WTC11 (cell line): Measurements from ENCODE around the gene PGS1. TPM values are rescaled to one million over a fixed set of nuclear protein-coding genes. Genes with fewer than 3 reads are reported as not detected.

Source experiments
- ATAC-seq: fragments of 200-7000 bp; cut with Tn5 transposase; 2 replicates; pipeline ENCODE4 v1.10.0; 2021; ENCODE audit warnings: mild to moderate bottlenecking, moderate library complexity
- CTCF ChIA-PET: fragments of 300-600 bp; sonication (Branson Sonifier 250); formaldehyde crosslinking; loops from one replicate; lab custom pipeline; 2021; ENCODE audit warnings: antibody characterized with exemption; lab: Charles Lee
- POLR2A ChIA-PET: fragments of 350-600 bp; sonication (Branson Sonifier 250); formaldehyde crosslinking; loops from one replicate; lab custom pipeline; 2021; ENCODE audit warnings: antibody characterized with exemption; lab: Charles Lee
- DNase-seq: peaks from one replicate; pipeline ENCODE4 v3.0.0; 2021; ENCODE audit warnings: low spot score
- H3K27ac Mint-ChIP-seq: 2 replicates; pipeline ENCODE4 v1.8.0; 2021; ENCODE audit warnings: mixed read lengths
- H3K27me3 Mint-ChIP-seq: 2 replicates; pipeline ENCODE4 v1.8.0; 2021; ENCODE audit warnings: low read depth, mild to moderate bottlenecking, moderate library complexity, mixed read lengths
- H3K36me3 Mint-ChIP-seq: 2 replicates; pipeline ENCODE4 v1.8.0; 2021; ENCODE audit warnings: mixed read lengths
- H3K4me1 Mint-ChIP-seq: 2 replicates; pipeline ENCODE4 v1.8.0; 2022; ENCODE audit warnings: mixed read lengths
- H3K4me3 Mint-ChIP-seq: 2 replicates; pipeline ENCODE4 v1.8.0; 2021; ENCODE audit warnings: mild to moderate bottlenecking, moderate library complexity, mixed read lengths
- H3K9me3 Mint-ChIP-seq: 2 replicates; pipeline ENCODE4 v1.8.0; 2021; ENCODE audit warnings: mixed read lengths
- ATF2 ChIP-seq: sonication (generic); formaldehyde crosslinking; IDR thresholded peaks from 2 replicates; pipeline ENCODE4 v1.8.1; 2022; ENCODE audit warnings: low read depth, missing genetic modification reagents, borderline replicate concordance
- CBFB ChIP-seq: sonication (generic); formaldehyde crosslinking; IDR thresholded peaks from 2 replicates; pipeline ENCODE4 v1.8.1; 2022; ENCODE audit warnings: mild to moderate bottlenecking, low read depth, missing genetic modification reagents
- CREM ChIP-seq: sonication (generic); formaldehyde crosslinking; IDR thresholded peaks from 2 replicates; pipeline ENCODE4 v1.8.1; 2022; ENCODE audit warnings: mild to moderate bottlenecking, missing genetic modification reagents, moderate library complexity
- E2F5 ChIP-seq: sonication (generic); formaldehyde crosslinking; IDR thresholded peaks from 2 replicates; pipeline ENCODE4 v1.8.1; 2022; ENCODE audit warnings: mild to moderate bottlenecking, moderate library complexity, missing genetic modification reagents
- EMX1 ChIP-seq: fragments of 250-450 bp; sonication (Bioruptor Pico); IDR thresholded peaks from 2 replicates; pipeline ENCODE4 v1.8.0; 2021; ENCODE audit warnings: mild to moderate bottlenecking
- FOXP1 ChIP-seq: sonication (generic); formaldehyde crosslinking; IDR thresholded peaks from 2 replicates; pipeline ENCODE4 v1.8.0; 2022; ENCODE audit warnings: missing genetic modification reagents, mild to moderate bottlenecking, moderate library complexity, borderline replicate concordance
- HMGA2 ChIP-seq: fragments of 250-450 bp; sonication (Bioruptor Pico); IDR thresholded peaks from 2 replicates; pipeline ENCODE4 v1.4.0; 2021; ENCODE audit warnings: mild to moderate bottlenecking, moderate library complexity
- HMGXB4 ChIP-seq: sonication (generic); formaldehyde crosslinking; IDR thresholded peaks from 2 replicates; pipeline ENCODE4 v1.8.1; 2023; ENCODE audit warnings: mild to moderate bottlenecking, moderate library complexity, missing genetic modification reagents
- JAZF1 ChIP-seq: fragments of 250-450 bp; sonication (Bioruptor Pico); IDR thresholded peaks from 2 replicates; pipeline ENCODE4 v1.9.0; 2021; ENCODE audit warnings: moderate library complexity, mild to moderate bottlenecking, inconsistent platforms
- MXD4 ChIP-seq: fragments of 250-450 bp; sonication (Bioruptor Pico); IDR thresholded peaks from 2 replicates; pipeline ENCODE4 v1.8.0; 2021; ENCODE audit warnings: mild to moderate bottlenecking, moderate library complexity, borderline replicate concordance
- MYBL2 ChIP-seq: sonication (generic); formaldehyde crosslinking; IDR thresholded peaks from 2 replicates; pipeline ENCODE4 v1.8.1; 2023; ENCODE audit warnings: mild to moderate bottlenecking, moderate library complexity, missing genetic modification reagents
- NFE2L1 ChIP-seq: sonication (generic); formaldehyde crosslinking; IDR thresholded peaks from 2 replicates; pipeline ENCODE4 v1.8.1; 2023; ENCODE audit warnings: missing genetic modification reagents
- NFYB ChIP-seq: sonication (generic); formaldehyde crosslinking; conservative IDR thresholded peaks from 2 replicates; pipeline ENCODE4 v1.8.0; 2022; ENCODE audit warnings: low read depth, missing genetic modification reagents
- RELA ChIP-seq: sonication (generic); formaldehyde crosslinking; IDR thresholded peaks from 2 replicates; pipeline ENCODE4 v1.8.1; 2022; ENCODE audit warnings: missing genetic modification reagents, mild to moderate bottlenecking, borderline replicate concordance
- RORB ChIP-seq: fragments of 250-450 bp; sonication (Bioruptor Pico); IDR thresholded peaks from 2 replicates; pipeline ENCODE4 v1.9.0; 2021; ENCODE audit warnings: mild to moderate bottlenecking
- SOX15 ChIP-seq: fragments of 250-450 bp; sonication (Bioruptor Pico); IDR thresholded peaks from 2 replicates; pipeline ENCODE4 v1.9.0; 2021; ENCODE audit warnings: mild to moderate bottlenecking
- ZBTB43 ChIP-seq: sonication (generic); formaldehyde crosslinking; IDR thresholded peaks from 2 replicates; pipeline ENCODE4 v1.8.1; 2023; ENCODE audit warnings: mild to moderate bottlenecking, missing genetic modification reagents
- ZNF416 ChIP-seq: fragments of 250-450 bp; sonication (Bioruptor Pico); IDR thresholded peaks from 2 replicates; pipeline ENCODE4 v1.9.0; 2021; ENCODE audit warnings: mild to moderate bottlenecking, inconsistent platforms
- total RNA-seq: library from RNA; stranded (reverse); gene quantifications from 3 replicates; pipeline ENCODE4 v1.2.3, GENCODE V29; 2021
- TF ChIP-seq, protein P1 (sequence below): sonication (generic); formaldehyde crosslinking; IDR thresholded peaks from 2 replicates; pipeline ENCODE4 v1.8.0; 2023; ENCODE audit warnings: missing genetic modification reagents

Gene PGS1
- total RNA-seq, 1 experiment from 2014 or later, result 51.4 TPM

DNA sequence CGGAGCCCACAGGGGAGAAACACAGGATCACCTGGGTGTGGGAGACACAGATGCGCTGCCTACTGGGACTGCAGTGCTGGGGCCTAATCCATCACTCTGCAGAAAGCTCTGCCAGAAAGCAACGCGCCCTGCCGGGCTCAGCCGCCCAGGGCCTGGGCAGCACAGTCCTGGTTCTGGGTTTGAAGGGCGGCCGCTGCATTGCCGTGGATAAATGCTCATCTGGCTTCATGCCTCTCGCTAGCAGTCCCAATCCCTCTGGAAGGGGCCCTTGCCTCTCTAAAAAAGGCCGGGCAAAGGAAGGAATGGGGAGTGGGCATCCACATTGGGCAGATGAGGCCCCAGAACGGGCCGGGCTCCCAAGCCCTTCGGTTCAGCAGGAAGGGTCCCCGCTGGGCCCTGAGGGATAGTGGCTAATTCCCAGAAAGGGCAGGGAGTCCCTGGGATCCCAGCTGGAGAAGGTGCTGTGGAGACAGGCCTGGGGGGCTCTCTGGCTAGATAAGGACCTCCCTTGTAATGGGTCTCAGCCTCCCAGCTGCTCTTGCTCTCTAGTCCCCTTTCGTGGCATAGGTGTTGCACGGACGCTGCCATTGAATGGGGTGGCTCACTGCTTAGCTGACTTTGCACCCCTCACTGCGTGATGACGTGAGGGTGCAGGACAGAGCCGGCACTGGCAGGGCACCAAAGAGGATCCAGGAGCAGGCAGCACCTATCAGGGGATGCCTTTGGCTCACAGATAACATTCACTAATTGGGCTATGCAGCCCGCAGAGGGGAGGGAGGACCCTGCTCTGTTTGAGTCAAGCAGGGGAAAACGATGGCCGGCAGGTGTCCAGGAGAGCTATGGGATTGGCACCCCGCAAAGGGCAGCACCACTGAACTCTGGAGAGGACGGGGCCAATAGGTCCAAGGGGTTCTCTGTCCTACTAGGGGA is 88.6 kb downstream of the PGS1 start:
- POLR2A ChIA-PET, result interaction anchor here (0.6 kb wide), 1 partner anchor 12 kb away, joined by 3 read pairs; no protein-coding TSS in a partner anchor
- Mint-ChIP-seq H3K9me3 (peaks cover 20% of the 10 kb centered on the region), H3K4me1 (no peaks in the 10 kb centered on the region), H3K4me3 (no peak overlapping the region), H3K27me3 (no peaks in the 10 kb centered on the region), H3K36me3 (peaks cover 6% of the 10 kb centered on the region), H3K27ac (no peak overlapping the region)
- DNase-seq (no peak), ATAC-seq (no peak)
- CTCF ChIA-PET, result interaction anchor here (0.6 kb wide), 1 partner anchor 327 kb away, joined by 3 read pairs; no protein-coding TSS in a partner anchor
- no peak for TF ChIP-seq HMGA2 (CRISPR knock-in tag)
- no peak for TF ChIP-seq ZNF416
- no peak for TF ChIP-seq MYBL2 (CRISPR knock-in tag)
- no peak for TF ChIP-seq RORB (CRISPR knock-in tag)
- no peak for TF ChIP-seq MXD4 (CRISPR knock-in tag)

GRCh38 chr17:78468366-78468765 is 89.9 kb downstream of the PGS1 start:
- ChIA-PET CTCF (no interaction called here), POLR2A (no interaction called here)

More at GRCh38 chr17:78468366-78468765, 89.9 kb downstream of the PGS1 start:
- no peak for DNase-seq
- no peaks in the 10 kb centered on the region for H3K27me3 Mint-ChIP-seq
- TF ChIP-seq FOXP1 (CRISPR knock-in tag), result no peak
- no peak for TF ChIP-seq EMX1 (CRISPR knock-in tag)
- no peak for TF ChIP-seq JAZF1 (CRISPR knock-in tag)
- TF ChIP-seq E2F5, result no peak
- no peak for TF ChIP-seq NFYB (CRISPR knock-in tag)
- no peak for TF ChIP-seq RORB (CRISPR knock-in tag)
- TF ChIP-seq, protein P1, sequence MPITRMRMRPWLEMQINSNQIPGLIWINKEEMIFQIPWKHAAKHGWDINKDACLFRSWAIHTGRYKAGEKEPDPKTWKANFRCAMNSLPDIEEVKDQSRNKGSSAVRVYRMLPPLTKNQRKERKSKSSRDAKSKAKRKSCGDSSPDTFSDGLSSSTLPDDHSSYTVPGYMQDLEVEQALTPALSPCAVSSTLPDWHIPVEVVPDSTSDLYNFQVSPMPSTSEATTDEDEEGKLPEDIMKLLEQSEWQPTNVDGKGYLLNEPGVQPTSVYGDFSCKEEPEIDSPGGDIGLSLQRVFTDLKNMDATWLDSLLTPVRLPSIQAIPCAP (CRISPR knock-in tag), result no peak
- no peak for TF ChIP-seq NFE2L1 (CRISPR knock-in tag)
- TF ChIP-seq RELA (CRISPR knock-in tag), result no peak
- TF ChIP-seq ATF2 (CRISPR knock-in tag), result no peak
- no peak for TF ChIP-seq CREM
- no peak for TF ChIP-seq HMGXB4
- TF ChIP-seq ZBTB43, result no peak
- TF ChIP-seq SOX15 (CRISPR knock-in tag), result no peak
- no peak for TF ChIP-seq CBFB (CRISPR knock-in tag)
- TF ChIP-seq, all 79 proteins: peak for 0
- H3K4me1 Mint-ChIP-seq, result peaks cover 4% of the 10 kb centered on the region
- H3K9me3 Mint-ChIP-seq, result peaks cover 20% of the 10 kb centered on the region
- no peak overlapping the region for H3K4me3 Mint-ChIP-seq
- H3K36me3 Mint-ChIP-seq, result peaks cover 6% of the 10 kb centered on the region
- H3K27ac Mint-ChIP-seq, result no peak overlapping the region
- no peak for ATAC-seq
